Stimulated activated naive CD4-positive, alpha-beta T cell treated with Interleukin-2 at 50 U/mL for 16 hours (primary cell): ENCODE data around the gene LAMB4.

Experiments
- DNase-seq: peaks from one replicate; lab custom pipeline; 2025; lab: John Stamatoyannopoulos, UW

The LAMB4 gene

GRCh38 chr7:108142180-108142579, 12.0 kb upstream of the LAMB4 start:
- DNase-seq: no peak

GRCh38 chr7:108140671-108141070, 10.5 kb upstream of the LAMB4 start:
- no peak for DNase-seq

DNA sequence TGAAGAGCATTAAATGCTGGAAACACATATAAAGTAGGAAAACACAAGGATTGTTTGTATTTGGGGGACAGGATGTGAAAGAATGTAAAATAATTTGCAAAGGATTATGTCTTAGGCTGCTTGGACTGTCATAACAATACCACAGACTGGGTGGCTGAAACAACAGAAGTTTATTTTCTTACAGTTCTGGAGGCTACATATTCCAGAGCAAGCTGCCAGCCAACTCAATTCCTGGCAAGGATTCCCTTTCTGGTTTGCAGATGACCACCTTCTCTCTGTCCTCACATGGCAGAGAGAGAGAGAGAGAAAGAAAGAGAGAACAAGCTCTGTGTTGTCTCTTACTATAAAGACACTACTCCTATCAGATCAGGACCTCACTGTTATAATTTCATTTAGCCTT, 8.8 kb upstream of the LAMB4 start:
- DNase-seq: no peak

- no peak for DNase-seq
Observed at GRCh38 chr7:108137993-108138392, 7.8 kb upstream of the LAMB4 start.

GRCh38 chr7:108137040-108137439, 6.9 kb upstream of the LAMB4 start:
- DNase-seq: no peak

DNA sequence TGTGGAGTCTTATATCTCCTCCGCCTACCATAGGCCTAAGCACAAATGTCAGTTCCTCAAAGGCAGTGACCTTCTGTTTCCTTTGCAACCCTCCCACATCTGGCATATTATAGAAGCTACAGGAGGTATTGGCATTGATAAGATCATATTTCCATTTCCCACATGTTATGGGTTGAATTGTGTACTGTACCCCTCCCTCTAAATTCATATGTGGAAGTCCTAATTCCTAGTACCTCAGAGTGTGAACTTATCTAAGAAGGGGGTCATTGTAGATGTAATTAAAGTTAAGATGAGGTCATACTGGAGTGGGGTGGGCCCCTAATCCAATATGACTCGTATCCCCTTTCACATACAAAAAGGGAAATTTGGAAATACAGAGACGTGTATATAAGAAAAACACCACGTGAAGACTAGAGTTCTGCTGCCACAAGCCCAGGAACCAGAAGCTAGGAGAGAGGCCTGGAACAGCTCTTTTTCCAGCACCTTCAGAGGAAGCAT, 6.1 kb upstream of the LAMB4 start:
- no peak for DNase-seq

- DNase-seq: no peak
Observed at GRCh38 chr7:108135446-108136190, 5.5 kb upstream of the LAMB4 start.

DNA sequence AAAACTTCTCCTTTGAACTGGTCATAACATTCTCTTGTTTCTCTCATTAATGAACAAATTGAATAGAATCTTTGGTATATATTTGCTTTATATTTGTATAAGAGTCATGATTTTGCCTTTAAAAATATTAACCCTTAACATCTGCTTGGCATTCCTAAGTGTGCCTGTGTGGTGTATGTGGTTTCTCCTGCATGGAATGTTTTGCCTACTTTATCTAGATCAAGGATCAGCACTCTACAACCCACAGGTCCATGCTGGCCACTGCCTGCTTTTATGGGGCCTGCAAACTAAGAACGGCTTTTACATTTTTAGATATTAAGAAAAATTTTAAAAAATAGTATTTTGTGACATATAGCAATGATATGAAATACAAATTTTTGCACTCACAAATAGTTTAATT, 4.3 kb upstream of the LAMB4 start:
- no peak for DNase-seq

DNA sequence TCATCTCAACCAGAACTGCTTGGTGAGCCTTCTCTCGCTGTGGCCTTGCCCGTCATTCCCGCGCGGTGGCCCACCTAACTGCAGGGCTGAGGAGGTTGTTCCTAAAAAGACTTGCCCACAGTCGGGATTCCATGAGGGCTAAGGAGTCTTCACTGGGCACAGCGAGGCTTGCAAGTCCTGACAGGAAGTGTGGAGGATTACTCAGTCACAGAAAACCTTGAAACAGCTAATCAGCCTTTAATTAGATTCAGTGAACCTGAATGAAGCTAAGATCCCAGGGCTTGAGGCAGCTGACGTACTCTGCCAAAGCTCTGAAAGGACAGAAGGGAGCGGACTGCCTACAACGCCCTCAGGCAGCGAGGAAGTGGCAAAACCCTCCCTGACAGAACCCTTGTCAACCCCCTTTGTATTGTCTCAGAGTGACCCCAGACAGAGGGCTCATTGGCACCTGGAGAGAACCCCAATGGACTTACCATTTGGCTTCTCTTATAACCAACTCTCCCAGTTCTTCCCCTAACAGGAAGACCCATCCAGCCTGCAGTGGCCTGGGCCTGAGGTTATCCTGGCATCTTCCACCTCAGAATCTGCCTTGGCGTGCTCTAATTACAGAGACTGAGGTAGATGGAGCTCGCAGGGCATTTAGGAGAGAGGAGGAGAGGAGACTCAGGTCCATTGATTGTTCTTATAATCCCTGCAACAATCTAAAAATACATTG, 2.5 kb upstream of the LAMB4 start:
- no peak for DNase-seq

- DNase-seq: no peak
Observed at GRCh38 chr7:108129018-108129965, 869 bp downstream of the LAMB4 start.

- no peak for DNase-seq
Observed at GRCh38 chr7:108128514-108128913, 1.6 kb downstream of the LAMB4 start.

- DNase-seq: no peak
Observed at GRCh38 chr7:108127461-108127860, 2.7 kb downstream of the LAMB4 start.

DNA sequence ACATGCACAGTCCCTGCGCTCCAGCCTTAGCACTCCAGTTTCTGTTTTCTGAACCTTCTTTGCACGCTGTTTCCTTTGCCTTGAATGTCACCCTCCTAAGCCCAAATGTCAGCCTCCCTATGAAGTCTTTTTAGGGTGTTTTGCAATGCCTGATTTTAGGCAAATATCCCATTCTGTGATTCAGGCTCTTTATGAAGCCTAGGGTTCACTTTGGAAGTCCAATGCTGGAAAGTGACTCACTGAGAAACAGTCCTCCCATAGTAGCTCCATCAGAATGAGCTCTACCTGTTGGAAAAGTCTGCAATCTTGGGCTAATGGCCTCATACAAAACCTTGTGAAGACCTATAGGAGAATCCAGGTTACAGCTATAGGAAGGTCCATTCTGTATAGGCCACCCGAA, 5.3 kb downstream of the LAMB4 start:
- no peak for DNase-seq

DNA sequence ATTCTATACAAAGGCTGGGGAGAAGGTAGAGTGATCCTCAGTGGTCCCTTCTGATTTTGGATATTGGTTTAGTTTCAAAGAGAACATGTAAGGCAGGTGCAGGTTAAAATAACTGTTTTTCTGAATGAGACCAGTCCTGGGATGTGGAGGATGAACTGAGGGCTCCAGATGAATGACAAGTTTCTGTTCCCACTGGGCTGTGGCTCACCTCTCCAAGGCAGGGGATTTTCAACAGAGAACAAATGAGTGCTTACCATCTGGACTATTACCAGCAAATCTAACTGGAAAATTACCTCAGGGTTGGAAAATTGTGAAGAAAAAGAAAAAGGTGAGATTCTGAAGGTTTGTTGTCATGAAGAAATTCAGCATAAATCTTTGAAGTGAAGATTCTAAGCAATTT, 8.0 kb downstream of the LAMB4 start:
- no peak for DNase-seq

DNA sequence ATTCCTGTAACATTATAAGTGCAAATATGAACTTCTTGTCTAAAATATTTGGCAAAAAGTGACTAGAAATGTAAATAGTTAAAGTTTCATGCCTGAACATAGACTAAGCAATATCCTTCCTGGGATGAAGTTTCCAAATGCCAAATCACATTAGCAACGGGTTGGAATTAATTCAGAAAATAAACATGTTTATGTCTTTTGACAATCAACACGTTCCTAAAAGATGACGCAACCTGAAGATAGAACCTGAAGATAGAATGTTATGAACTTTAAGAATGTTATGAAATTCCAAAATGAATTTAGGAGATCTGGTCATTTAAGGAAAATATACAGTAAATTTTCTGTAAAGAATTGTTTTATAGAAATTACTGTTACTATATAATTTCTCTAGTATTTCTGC, 9.2 kb downstream of the LAMB4 start:
- DNase-seq: no peak

GRCh38 chr7:108120196-108120595, 10.0 kb downstream of the LAMB4 start:
- no peak for DNase-seq

DNA sequence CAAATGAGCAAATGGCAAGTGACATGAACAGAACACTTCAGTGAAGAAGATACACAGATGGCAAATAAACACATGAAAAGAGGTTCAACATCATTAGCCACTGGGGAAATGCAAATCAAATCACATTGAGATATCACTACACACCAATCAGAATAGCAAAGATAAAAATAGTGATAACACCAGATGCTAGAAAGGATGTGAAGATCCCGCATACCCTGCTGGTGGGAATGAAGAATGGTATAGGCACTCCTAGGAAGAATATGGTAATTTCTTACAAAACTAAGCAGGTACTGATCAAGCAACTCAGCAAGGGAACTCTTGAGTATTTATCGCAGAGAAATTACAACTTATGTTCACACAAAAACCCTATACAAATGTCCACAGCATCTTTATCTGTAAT, 11.2 kb downstream of the LAMB4 start:
- DNase-seq: no peak

DNA sequence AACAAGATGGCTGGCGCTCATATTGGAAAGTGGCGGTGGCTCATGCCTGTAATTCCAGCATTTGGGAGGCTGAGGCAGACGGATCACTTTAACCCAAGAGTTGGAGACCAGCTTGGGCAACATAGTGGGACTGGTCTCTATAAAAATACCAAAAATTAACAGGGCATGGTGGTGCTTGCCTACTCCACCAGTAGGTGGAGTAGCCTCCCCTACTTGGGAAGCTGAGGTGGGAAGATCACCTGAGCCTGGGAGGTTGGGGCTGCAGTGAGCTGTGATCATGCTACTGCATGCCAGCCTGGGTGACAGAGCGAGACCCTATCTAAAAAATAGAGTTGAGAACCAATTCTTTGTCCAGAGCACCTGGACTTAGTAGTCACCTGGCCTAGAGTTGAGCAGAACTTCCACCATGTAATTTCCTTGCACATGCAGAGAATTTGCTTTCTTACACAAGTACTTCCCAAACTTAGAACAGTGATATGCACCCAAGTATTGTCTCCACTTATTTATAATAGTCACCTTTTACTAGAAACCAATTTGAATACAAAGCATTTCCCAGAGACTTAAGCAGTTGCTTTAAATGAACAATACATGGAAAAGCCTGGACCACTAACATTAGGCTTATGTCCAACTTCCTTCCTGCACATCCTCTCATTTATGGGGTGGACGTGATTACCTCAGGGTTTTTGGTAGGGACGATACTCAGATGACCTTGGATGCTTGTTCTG, 15.9 kb downstream of the LAMB4 start:
- DNase-seq: no peak

- DNase-seq: no peak
Observed at GRCh38 chr7:108112683-108113082, 17.5 kb downstream of the LAMB4 start.

GRCh38 chr7:108109221-108109908, 20.8 kb downstream of the LAMB4 start:
- no peak for DNase-seq

DNA sequence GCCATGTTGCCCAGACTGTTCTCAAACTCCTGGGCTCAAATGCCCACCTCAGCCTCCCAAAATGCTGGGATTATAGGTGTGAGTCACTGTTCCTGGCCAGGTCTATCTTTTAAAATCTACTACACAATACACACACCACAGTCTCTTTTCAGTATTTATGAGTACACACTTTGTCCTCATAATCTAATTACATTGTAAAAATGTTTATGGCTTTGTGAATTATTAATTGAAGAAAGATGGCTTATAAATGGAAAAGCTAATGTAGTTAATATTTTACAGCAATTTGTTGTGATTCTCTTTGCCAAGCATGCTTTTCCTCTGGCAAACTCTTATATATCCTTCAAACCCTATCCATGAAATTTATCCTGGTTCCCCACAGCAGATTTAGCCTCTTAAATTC, 22.0 kb downstream of the LAMB4 start:
- no peak for DNase-seq
